H1 (cell line): ENCODE data around the gene ATXN7.

Experiments
- CTCF ChIP-seq, 3 experiments: IDR thresholded peaks; 1 replicate in 2 of 3; 2 replicates in 1 of 3; pipeline versions ENCODE4 v1.5.1 to v1.6.1; 2011; ENCODE audit warnings: low read length in 3 of 3, mild to moderate bottlenecking in 3 of 3, inconsistent platforms in 2 of 3, low read depth in 1 of 3, moderate library complexity in 1 of 3; ENCODE audit not compliant: insufficient read depth in 1 of 3; ENCODE audit errors: control extremely low read depth in 1 of 3
- KDM4A ChIP-seq: IDR thresholded peaks from one replicate; pipeline ENCODE4 v1.7.1; 2012; ENCODE audit warnings: low read depth, mild to moderate bottlenecking, moderate library complexity, low read length, inconsistent platforms; ENCODE audit not compliant: severe bottlenecking
- MAX ChIP-seq: IDR thresholded peaks from 2 replicates; pipeline ENCODE4 v1.6.1; 2012; ENCODE audit warnings: inconsistent platforms
- POLR2A ChIP-seq, 2 experiments: IDR thresholded peaks; 1 replicate in 1 of 2; 2 replicates in 1 of 2; pipeline ENCODE4 v1.6.1; 2011; ENCODE audit warnings: low read depth in 2 of 2, low read length in 2 of 2, mild to moderate bottlenecking in 2 of 2; ENCODE audit errors: control extremely low read depth in 1 of 2
- SP1 ChIP-seq: IDR thresholded peaks from 2 replicates; pipeline ENCODE4 v1.6.1; 2011; ENCODE audit warnings: low read depth, low read length

GRCh38 chr3:63909431-63909830 lies 45.8 kb downstream of the ATXN7 start:
- TF ChIP-seq CTCF (IDR thresholded peaks at IDR 0.05; ENCODE audit: control extremely low read depth in 1 of 3, insufficient read depth in 1 of 3, low read depth in 1 of 3, low read length in 3 of 3), result no peak
- TF ChIP-seq POLR2A (IDR thresholded peaks at IDR 0.05; ENCODE audit: control extremely low read depth in 1 of 2, low read depth in 2 of 2, low read length in 2 of 2), result no peak
- no peak for TF ChIP-seq MAX
- TF ChIP-seq KDM4A, result no peak
- no peak for TF ChIP-seq SP1
